HTERT RPE-1 (cell line): ENCODE data around the gene DPEP1.
"Not testable (repeated sequence)": the region's sequence is repeated elsewhere in the genome, so short reads cannot be mapped to it uniquely, and the experiment has no call there.

Source experiments
- in situ Hi-C: fragments of 300-500 bp; cut with MboI; formaldehyde crosslinking; loops from 4 replicates; pipeline ENCODE4 v1.14.3; 2020; ENCODE audit warnings: low sequenced_read_pairs

The DPEP1 gene

DNA sequence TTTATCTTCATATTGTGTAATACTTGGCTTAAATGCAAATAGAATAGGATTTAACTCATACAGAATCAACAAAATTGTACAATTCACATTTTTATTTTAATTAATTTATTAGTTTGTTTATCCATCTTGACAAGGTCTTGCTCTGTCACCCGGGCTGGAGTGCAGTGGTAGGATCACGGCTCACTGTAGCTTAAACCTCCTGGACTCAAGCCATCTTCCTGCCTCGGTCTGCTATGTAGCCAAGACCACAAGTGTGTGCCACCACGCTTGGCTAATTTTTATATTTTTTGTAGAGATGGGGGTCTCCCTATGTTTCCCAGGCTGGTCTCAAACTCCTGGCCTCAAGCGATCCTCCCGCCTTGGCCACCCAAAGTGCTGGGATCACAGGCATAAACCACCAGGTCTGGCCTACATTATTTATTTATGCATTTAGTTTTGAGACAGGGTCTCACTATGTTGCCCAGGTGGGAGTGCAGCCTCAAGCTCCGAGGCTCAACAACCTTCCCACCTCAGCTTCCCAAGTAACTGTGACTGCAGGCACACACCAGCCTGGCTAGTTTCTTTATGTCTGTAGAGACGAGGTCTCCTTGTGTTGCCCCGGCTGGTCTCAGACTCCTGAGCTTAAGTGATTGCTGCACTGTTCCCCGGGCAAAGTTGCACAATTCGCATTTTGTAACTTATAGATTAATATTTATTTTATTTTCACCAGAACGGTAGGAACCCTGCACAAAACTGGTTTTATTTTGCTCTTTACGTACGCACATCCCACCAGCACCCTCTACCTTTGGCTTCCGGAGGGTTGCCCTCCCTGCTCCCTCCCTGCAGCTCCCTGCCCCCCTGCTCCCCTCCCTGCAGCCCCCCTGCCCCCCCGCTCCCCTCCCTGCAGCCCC, 4.9 kb downstream of the DPEP1 start:
- in situ Hi-C loops = no loop called here

GRCh38 chr16:89619840-89620239, 6.4 kb downstream of the DPEP1 start:
- in situ Hi-C loops = no loop called here

GRCh38 chr16:89620406-89620841, 7.0 kb downstream of the DPEP1 start:
- in situ Hi-C loops = no loop called here

GRCh38 chr16:89621136-89621697, 7.8 kb downstream of the DPEP1 start:
- in situ Hi-C loops = no loop called here

GRCh38 chr16:89621698-89622409, 8.4 kb downstream of the DPEP1 start:
- in situ Hi-C loops = no loop called here

DNA sequence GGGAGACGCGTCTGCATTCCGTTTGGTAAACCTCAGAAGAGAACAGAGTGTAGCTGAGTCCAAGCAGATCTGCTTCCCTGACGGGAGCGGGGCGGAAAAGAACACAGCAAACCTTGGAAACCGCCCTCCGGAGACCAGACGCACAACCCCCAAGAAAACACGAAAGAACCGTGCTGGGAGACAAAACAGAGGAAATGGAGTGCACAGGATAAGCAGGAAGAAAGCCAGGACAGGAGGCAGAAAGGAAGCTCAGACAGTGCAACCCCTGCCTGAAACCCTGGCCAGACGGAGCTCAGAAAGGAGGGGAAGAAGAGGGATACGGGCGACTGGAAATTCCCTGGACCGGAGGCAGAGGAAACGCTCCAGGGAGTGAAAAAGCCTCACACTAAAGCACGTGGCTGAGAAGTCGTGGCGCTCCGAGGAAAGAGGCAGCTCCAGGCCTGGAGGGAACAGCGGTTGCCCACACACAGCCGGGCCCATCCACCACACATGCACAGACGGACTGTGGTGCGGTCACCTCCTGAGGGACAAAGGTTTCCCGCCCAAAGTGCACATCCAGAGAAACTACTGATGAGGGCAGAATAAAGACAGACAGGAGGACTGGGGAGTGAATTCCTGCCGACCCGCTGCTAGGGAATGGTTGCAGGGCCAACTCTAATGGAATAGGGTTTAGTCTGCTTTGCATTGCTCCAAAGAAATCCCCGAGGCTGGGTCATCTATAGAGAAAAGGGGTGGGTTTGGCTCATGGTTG, 10.2 kb downstream of the DPEP1 start:
- in situ Hi-C loops = no loop called here

GRCh38 chr16:89624777-89625761, 11.6 kb downstream of the DPEP1 start:
- in situ Hi-C loops = no loop called here

- in situ Hi-C loops = no loop called here
These were observed 16.6 kb downstream of the DPEP1 start for GRCh38 chr16:89629827-89630610.

- in situ Hi-C loops = no loop called here
These were observed 19.7 kb downstream of the DPEP1 start for GRCh38 chr16:89633064-89633631.

- in situ Hi-C loops = not testable (repeated sequence)
These were observed 21.3 kb downstream of the DPEP1 start for GRCh38 chr16:89634463-89635385.

GRCh38 chr16:89636663-89637062, 23.2 kb downstream of the DPEP1 start:
- in situ Hi-C loops = no loop called here

DNA sequence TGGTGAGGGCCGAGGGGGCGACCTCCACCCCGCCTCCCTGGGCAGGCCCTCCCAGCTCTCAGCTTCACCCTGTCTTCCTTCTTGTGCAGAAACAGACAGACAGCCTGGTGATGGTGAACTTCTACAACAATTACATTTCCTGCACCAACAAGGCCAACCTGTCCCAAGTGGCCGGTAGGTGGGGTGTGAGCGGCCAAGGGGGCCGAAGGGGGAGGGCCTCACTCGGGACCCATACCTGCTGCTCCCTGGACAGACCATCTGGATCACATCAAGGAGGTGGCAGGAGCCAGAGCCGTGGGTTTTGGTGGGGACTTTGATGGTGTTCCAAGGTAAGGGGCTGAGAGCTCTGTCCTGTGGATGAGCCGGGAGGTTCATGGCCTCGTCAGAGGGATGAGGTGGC, 23.9 kb downstream of the DPEP1 start:
- in situ Hi-C loops = no loop called here

DNA sequence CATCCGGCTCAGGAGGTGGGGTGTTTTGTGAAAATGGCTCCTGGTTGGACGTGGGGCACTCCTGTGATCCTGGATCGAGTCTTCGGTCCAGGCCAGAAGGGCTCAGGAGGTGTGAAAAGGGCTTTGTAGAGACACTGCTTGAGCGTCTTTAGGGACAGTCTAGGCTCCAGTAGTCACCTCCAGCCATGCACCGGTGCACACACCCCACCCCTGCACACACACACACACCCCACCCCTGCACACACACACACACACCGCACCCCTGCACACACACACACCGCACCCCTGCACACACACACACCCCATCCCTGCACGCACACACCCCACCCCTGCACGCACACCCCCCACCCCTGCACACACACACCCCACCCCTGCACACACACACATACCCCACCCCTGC, 25.0 kb downstream of the DPEP1 start:
- in situ Hi-C loops = no loop called here

- in situ Hi-C loops = no loop called here
These were observed 25.9 kb downstream of the DPEP1 start for GRCh38 chr16:89639385-89639784.

DNA sequence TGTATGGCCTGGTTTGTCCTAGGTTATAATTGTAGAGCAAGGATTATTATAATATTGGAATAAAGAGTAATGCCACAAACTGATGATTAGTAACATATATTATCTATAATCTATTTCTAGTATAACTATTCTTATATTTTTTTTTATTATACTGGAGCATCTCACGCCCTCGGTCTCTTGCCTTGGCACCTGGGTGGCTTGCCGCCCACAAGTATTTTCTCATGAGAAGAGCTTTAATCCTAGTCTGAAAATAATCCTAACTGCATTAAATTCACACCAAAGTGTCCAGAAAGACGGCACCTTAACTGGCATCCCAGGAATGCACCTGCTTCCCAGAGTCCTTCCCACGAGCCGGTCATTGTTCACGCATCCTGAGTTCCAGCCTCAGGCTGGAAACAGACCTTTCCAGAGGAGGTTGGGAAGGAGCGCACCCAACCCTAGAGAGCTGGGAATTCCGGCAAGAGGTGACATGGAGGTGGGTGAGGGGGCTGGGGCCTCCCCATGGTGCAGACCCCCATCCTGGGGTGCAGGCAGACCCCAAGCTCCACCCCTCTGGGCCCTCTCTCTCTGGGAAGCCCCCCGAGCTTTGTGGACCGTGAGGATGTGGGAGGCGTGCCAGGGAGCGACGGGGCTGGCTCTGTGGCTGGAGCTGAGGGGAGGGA, 28.1 kb downstream of the DPEP1 start:
- in situ Hi-C loops = no loop called here

GRCh38 chr16:89642574-89642973, 29.1 kb downstream of the DPEP1 start:
- in situ Hi-C loops = no loop called here

DNA sequence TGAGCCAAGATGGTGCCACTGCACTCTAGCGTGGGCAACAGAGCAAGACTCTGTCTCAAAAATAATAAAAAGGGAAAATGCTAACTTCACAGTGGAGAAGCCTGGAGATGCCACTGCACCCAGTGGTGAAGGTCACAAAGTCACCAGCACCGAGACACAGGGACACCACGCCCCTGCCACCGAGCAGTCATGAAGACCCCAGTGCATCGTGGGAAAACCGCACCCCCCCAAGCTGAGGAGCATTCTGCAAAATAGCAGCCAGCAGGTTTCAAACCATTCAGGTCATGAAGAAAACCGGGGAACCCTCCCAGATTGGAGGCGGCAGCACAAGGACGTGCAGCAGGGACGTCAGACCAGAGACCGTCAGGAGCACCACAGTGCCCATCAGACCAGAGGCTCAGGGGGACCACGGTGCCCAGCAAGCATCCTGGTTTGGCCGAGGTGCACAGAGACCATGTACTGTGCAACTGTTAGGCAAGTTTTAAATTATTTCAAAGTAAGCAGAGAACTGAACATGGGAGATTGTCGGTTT, 30.4 kb downstream of the DPEP1 start:
- in situ Hi-C loops = no loop called here
